Stimulated activated CD4-positive, alpha-beta T cell treated with anti-CD3 and anti-CD28 coated beads, Interleukin-1b, Interleukin-23, amount 100 ng/mL, for 4 hours (primary cell): ENCODE results near the gene DYRK1A.

ENCODE experiments used
- DNase-seq, 2 donors: peaks; one replicate each; pipeline ENCODE4 v3.0.0-alpha.2; 2020; ENCODE audit warnings: low read depth in 2 of 2

DYRK1A gene

GRCh38 chr21:37385179-37385765 lies 18.7 kb downstream of the DYRK1A start:
- DNase-seq = no peak

- no peak for DNase-seq
Observed at GRCh38 chr21:37386151-37386550, 19.6 kb downstream of the DYRK1A start.

GRCh38 chr21:37389456-37389855 lies 22.9 kb downstream of the DYRK1A start:
- DNase-seq = no peak

GRCh38 chr21:37391666-37392065 lies 25.1 kb downstream of the DYRK1A start:
- no peak for DNase-seq

DNA sequence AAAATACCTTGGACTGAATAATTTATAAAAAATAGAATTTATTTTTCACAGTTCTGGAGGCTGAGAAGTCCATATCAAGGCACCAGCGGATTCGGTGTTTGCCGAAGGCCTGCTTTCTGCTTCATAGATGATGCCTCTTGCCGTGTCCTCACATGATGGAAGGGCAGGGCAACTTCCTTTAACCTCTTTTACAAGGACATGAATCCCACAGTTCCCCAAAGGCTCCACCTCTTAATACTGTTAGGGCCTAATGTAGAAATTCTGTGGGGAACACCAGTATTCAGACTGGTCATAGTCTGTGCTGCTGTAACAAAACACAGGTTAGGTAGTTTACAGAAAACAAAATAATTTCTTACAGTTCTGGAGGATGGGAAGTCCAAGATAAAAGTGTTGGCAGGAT lies 25.9 kb downstream of the DYRK1A start:
- DNase-seq = no peak

GRCh38 chr21:37393030-37393429 lies 26.5 kb downstream of the DYRK1A start:
- DNase-seq = no peak

DNA sequence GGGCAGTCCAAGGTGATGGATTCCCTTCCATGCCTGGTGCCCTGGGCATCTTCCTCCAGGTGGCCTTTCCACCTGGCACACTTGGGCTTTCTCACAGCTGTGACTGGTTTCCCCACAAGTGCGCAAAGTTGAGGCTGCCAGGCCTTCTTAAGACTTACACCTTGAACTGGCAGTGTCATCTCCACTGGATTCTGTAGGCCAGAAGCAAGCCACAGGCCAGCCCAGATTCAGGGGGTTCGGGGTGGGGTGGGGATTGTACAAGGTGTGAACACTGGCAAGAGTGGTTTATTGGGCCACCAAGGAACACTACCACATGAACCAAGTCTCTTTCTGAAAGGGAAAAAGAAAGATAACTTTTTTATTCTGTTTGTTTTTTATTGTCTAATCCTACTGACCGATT lies 27.2 kb downstream of the DYRK1A start:
- DNase-seq = no peak

DNA sequence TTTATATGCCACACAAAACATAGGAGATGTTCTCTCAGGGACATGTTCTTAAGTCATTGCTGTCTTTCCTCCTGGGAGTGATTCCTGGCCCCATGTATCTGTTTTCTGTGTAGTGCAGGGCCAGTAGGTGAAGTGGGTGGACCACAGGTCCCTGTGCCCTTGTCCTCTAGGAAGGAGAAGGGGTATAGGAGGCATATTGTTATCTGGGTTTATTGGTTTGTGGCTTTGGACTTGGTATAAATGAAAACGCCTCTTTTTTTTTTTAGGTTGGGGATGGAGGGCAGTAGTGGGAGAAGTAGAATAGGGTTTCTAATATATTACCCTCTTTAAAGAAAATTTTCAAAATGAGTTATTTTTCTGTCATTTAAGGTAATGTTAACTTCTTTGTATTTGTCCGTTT lies 29.4 kb downstream of the DYRK1A start:
- DNase-seq = no peak

GRCh38 chr21:37396855-37397254 lies 30.3 kb downstream of the DYRK1A start:
- no peak for DNase-seq

DNA sequence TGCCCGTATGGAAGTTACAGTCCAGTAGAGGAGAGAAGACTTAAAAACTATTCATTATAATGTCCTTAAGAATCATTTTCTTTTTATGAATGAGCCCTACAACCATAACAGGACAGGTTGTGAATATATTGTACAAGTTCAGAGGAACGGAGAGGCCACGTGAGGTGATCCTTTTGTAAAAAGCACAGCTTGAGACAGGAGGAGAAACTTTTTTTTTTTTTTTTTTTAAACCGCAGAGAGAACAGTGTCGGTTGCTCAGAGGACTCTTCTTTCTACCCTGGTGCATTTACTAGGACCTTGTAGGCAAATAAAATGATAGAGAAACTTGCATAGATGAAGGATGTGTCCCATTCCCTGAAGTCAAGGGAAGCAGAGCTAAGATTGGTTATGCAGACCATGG lies 32.1 kb downstream of the DYRK1A start:
- DNase-seq = no peak

DNA sequence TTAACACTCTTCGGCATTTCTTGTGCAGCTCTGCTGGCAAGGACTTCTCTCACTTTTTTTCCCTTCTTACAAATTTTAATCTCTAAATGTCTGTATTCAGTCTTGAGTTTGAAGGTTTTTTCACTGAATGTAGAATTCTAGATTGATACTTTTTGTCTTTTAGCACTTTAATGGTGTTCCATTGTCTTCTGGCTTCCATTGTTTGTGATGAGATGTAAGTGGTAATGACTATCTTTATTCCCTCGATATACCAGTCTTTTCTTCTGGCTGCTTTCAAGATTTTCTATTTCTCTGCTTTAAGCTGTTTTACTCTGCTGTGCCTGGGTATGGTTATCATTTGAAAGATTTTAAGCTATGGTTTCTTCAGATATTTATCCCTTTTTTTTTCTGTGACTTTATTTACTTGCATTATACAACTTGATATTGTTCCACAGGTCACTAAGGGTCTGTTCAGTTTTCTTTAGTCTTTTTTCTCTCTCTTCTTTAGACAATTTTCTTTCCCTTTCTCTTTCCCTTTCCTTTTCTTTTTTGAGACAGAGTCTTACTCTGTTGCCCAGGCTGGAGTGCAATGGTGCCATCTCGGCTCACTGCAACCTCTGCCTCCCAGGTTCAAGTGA lies 35.8 kb downstream of the DYRK1A start:
- DNase-seq = no peak

GRCh38 chr21:37405629-37406028 lies 39.1 kb downstream of the DYRK1A start:
- DNase-seq = no peak

DNA sequence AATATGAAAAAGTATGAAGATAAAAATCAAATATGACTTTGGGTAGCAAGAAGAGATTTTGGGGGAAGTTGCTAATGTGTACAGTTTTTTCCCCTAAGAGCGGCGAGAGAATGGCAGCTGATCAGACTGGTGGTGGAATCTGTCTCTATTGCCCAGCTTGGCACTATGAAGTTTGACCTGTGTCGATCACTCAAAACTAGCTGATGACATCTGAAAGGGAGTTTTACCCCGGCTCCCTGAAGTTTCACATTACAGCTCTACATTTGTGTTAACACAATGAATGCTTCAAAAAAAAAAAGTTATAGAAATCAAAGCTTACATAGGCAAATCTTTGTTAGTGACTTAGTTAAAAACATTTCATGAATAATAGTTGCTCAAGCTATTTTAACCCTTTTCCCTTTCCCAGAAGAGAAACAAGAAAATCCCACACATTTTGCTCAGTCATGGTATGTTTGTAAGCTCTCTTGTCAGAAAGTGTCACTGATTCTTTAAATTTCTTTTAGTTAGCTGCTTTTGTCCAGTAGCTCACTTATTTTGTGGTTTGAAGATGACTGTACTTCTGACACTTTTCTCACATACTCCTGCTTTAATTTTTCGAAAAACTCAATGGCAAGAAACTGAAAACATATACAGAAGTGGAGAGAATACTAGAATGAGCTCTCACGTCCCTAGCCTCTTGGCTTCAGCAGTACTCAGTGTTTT lies 41.3 kb downstream of the DYRK1A start:
- no peak for DNase-seq

- no peak for DNase-seq
Observed at GRCh38 chr21:37408464-37409193, 42.1 kb downstream of the DYRK1A start.

- no peak for DNase-seq
Observed at GRCh38 chr21:37410639-37411038, 44.1 kb downstream of the DYRK1A start.

DNA sequence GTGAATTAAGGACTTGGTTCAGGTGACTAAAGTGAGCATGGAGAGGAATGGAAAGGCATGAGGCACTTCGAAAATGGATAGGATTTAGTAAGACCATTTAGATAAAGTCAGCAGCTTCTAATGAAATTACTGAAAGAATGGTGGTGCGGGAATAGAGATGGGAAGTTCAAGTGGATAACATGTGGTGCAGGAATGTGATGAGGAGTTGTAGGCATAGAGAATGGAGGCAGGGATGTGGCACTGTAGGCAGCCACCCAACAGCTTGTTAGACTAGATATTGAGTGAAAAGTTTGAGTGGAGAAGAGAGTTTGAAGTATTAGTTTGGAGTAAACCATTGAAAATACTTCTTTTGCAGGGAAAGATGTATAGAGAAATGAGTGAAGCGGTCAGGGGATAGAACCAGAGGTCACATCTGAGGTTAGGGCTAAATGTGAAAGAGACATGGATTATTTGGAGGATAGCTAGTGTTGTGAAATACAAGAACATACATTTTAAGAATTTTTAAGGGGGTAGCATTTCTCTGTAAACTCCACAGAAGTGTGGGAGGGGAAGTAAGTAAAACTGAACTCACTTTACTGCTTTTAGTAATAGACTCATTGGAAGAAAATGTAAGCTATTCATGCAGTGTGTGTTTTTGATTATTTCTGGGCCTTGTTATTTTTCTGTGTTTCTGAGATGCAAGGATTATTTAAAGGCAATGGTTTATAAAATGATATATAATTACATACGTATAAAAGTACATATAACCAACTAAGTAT lies 46.2 kb downstream of the DYRK1A start:
- no peak for DNase-seq

DNA sequence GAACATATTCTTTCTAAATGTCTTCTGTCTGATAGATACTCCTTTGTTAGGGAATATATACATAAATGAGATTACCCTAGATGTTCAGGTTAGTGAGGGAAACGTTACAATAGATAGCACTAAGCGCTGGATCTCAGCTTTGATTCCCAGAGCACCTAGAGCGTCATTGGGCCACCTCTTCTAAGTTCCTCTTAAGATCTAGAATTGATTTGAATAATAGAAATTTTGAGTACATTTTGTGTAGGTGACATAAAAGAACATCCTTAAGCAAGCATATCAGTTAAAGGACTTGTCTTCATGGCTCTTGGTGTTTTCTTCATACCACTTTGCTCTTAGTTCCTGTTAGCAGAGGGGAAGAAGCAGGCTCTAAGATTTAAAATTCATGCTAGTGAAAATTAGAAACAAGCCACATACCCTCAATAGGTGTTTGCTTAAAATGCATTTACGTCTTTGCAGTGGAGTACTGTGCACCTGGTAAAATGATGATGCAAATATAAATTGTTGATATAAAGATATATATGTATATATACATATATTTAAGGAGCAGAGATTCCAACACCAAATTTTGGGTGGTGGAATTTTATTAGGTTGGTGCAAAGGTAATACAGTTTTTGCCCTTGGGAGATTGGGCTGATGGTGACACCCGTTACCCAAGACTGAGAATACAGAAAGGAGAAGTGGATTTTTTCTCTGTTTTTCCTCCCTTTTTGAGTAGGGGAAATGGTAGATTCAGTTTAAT lies 47.1 kb downstream of the DYRK1A start:
- no peak for DNase-seq

DNA sequence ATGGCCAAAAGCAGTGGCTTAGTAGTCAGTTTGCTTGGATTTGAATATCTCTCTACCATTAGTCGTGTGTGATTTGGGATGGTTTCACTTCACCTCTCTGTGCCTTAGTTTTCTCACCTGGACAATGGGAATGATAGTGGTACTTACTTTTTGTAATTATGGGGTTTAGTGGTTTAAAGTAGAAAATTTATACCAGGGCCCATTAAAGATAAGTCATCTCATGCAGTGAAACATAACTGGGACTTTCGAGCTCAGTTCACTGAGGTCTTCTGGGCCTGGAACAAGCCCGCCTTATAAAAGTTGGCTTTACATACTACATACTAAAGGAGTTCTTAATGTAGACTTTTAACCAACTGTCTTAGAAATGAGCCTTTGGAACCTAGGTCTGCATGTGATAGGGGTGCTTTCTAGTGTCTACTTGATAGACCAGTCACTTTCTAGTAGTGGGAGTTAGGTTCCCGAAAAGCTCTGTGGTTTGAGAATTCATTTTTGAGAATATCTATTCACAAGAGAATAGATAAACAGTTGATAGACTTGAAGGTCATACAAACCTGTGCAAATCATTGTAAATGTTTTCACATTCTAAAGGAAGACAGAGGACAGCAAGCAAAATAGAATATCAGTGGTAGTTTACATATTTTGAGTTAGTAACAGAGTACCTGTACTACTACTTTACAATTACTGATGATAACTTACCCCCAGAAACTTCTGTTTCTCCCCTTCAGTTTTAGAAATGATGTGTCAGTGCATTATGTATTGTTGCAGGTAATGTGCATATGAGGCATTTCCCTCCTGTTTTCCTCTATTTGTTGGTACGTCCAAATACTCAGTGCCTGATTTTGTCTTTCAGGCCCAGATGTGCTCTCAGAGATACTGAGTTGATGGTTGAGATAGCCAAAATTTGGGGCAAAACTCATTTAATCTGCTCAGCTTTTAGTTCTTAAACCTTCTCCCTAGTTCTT lies 48.0 kb downstream of the DYRK1A start:
- DNase-seq = no peak

DNA sequence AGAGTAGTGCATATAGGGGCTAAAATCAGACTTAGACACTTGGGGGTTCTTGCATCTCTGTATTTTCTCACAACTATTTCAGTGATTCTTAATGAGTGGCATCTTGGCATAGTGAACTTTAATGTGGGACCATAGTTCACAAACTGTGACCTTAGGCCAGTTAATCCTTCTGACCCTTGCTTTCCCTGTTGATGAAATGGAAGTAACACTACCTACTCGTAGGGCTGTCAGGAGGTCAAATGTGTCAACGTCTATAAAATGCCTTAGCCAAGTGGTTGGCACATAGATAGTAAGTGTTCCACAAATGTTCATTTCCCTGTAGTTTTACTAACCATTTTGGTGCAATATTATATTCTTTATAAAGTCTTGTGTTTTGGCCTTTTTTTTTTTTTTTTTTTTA lies 49.4 kb downstream of the DYRK1A start:
- no peak for DNase-seq

GRCh38 chr21:37416914-37417313 lies 50.3 kb downstream of the DYRK1A start:
- no peak for DNase-seq
